Mesodermal cell (in vitro differentiated cells): Measurements from ENCODE around the gene IMMP2L.

Experiments used
- H3K27ac ChIP-seq: 2 replicates; pipeline ENCODE4 v1.7.0; 2013; ENCODE audit warnings: mild to moderate bottlenecking, low read depth, low read length, moderate library complexity; ENCODE audit not compliant: severe bottlenecking
- H3K36me3 ChIP-seq: 2 replicates; pipeline ENCODE4 v1.7.1; 2013; ENCODE audit warnings: mild to moderate bottlenecking, low read length, moderate library complexity; ENCODE audit not compliant: control insufficient read depth, insufficient read depth
- H3K4me1 ChIP-seq: one replicate; pipeline ENCODE4 v1.7.1; 2013; ENCODE audit warnings: mild to moderate bottlenecking, low read length; ENCODE audit not compliant: insufficient read depth, control insufficient read depth, poor library complexity, severe bottlenecking
- H3K4me3 ChIP-seq: 2 replicates; pipeline ENCODE4 v1.7.0; 2013; ENCODE audit warnings: low read length, control low read depth, mild to moderate bottlenecking; ENCODE audit not compliant: insufficient read depth, poor library complexity, severe bottlenecking; ENCODE audit errors: extremely low read depth
- H3K9me3 ChIP-seq: 2 replicates; pipeline ENCODE4 v1.7.1; 2013; ENCODE audit warnings: mild to moderate bottlenecking, low read length, moderate library complexity; ENCODE audit not compliant: control insufficient read depth
- WGBS, 2 experiments: methylation state at CpG; one replicate each; pipeline ENCODE4 v1.1.5; 2013; ENCODE audit warnings: missing lambda C conversion rate in 2 of 2; ENCODE audit not compliant: insufficient coverage in 2 of 2; 5-methylcytosine and 5-hydroxymethylcytosine counted together

The IMMP2L gene

DNA sequence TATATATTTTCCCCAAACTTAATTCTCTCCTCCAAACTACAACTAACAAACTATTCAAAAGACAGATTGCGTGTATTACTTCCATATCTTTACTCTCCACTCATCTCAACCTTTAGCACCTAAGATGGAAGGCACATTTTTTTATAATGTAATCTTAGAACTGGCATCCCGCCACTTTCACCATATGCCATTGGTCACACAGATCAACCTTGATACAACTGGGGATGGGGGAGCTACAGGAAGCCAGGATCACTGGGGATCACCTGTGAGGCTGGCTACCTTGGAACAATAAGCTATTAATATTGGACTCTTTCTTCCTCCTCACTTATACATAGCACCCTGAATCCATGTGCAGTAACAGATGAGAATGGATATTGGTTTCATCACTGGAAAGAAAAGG, 941.0 kb downstream of the IMMP2L start:
- H3K36me3 ChIP-seq: no peaks in the 10 kb centered on the region
- WGBS, 2 experiments: 90% methylated on average over 2 of the region's 2 CpGs; no CpG with 5 or more reads in 1 of the 2 experiments
- H3K4me1 ChIP-seq: no peaks in the 10 kb centered on the region

DNA sequence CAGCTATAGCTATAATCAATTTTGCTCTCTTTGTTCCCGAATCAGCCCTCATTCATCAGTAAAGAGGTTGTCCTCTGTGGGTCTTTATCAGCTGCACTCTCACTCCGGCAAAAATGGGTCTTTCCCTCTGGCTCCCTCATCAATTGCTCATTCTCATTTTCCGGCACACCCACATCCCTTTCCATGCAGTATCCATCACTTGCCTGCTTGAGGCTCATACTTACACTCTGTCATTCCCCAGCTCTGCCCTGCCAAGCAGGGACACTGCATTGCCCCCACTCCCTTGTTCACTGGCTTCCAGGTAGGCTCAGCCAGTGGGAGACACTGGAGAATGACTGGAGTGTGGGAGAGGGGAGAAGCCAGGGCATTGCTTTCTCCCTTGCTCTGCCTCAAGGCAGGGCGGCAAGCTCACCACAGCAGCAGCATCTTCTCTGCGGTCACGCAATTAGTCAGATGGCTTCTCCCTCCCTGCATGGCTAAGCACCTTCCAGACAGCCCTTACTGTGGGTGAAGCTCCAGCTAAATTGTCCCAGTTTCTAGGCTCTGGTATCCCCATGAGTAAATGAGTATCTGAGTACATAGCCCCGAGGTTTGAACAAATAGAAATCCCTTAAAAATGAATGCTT, 942.1 kb downstream of the IMMP2L start:
- H3K9me3 ChIP-seq: no peaks in the 10 kb centered on the region
- 80 to 97% methylated on average over 6 of the region's 7 CpGs for WGBS, 2 experiments

More for the DNA sequence above, 941.0 kb downstream of the IMMP2L start:
- H3K27ac ChIP-seq: no peak overlapping the region
- H3K9me3 ChIP-seq: no peaks in the 10 kb centered on the region
- H3K4me3 ChIP-seq: no peak overlapping the region

More for the DNA sequence above, 942.1 kb downstream of the IMMP2L start:
- H3K36me3 ChIP-seq: no peaks in the 10 kb centered on the region
- no peak overlapping the region for H3K27ac ChIP-seq
- no peaks in the 10 kb centered on the region for H3K4me1 ChIP-seq
- H3K4me3 ChIP-seq: no peak overlapping the region
